SK-N-MC (cell line): ENCODE measurements around the gene FSD1.
"Not testable (repeated sequence)": the region's sequence is repeated elsewhere in the genome, so short reads cannot be mapped to it uniquely, and the experiment has no call there.

Experiments used
- DNase-seq: peaks from one replicate; pipeline ENCODE4 v3.0.0-alpha.2; 2011; ENCODE audit warnings: low read depth, low spot score
- H3K27ac ChIP-seq: fragments of 200-600 bp; sonication (generic); 2 replicates; pipeline ENCODE4 v1.5.1; 2016; ENCODE audit warnings: mixed run types
- H3K36me3 ChIP-seq: fragments of 200-600 bp; sonication (generic); 2 replicates; pipeline ENCODE4 v1.6.1; 2017; ENCODE audit warnings: antibody characterized with exemption, low read length, mixed read lengths; ENCODE audit not compliant: insufficient read depth
- H3K4me3 ChIP-seq: fragments of 200-600 bp; sonication (generic); 2 replicates; pipeline ENCODE4 v1.5.1; 2016
- H3K9ac ChIP-seq: fragments of 200-600 bp; sonication (generic); 2 replicates; pipeline ENCODE4 v1.8.0; 2017; ENCODE audit warnings: mixed run types, mixed read lengths; ENCODE audit not compliant: insufficient read length
- H3K9me3 ChIP-seq: fragments of 200-600 bp; sonication (generic); 2 replicates; pipeline ENCODE4 v1.6.1; 2017; ENCODE audit warnings: low read depth, mild to moderate bottlenecking, antibody characterized with exemption, low read length, moderate library complexity, mixed read lengths
- EZH2 ChIP-seq: fragments of 200-600 bp; sonication (generic); IDR thresholded peaks from one replicate; pipeline ENCODE4 v1.6.1; 2017; ENCODE audit warnings: antibody characterized with exemption
- FOXP2 ChIP-seq: optimal IDR thresholded peaks from 2 replicates; pipeline ENCODE3; 2011; ENCODE audit warnings: mild to moderate bottlenecking, moderate library complexity; ENCODE audit not compliant: insufficient read depth; ENCODE audit errors: extremely low read length, control extremely low read depth
- POLR2AphosphoS5 ChIP-seq: IDR thresholded peaks from 2 replicates; pipeline ENCODE4 v1.6.1; 2012; ENCODE audit warnings: mild to moderate bottlenecking, low read depth, low read length, borderline replicate concordance

FSD1 gene

DNA sequence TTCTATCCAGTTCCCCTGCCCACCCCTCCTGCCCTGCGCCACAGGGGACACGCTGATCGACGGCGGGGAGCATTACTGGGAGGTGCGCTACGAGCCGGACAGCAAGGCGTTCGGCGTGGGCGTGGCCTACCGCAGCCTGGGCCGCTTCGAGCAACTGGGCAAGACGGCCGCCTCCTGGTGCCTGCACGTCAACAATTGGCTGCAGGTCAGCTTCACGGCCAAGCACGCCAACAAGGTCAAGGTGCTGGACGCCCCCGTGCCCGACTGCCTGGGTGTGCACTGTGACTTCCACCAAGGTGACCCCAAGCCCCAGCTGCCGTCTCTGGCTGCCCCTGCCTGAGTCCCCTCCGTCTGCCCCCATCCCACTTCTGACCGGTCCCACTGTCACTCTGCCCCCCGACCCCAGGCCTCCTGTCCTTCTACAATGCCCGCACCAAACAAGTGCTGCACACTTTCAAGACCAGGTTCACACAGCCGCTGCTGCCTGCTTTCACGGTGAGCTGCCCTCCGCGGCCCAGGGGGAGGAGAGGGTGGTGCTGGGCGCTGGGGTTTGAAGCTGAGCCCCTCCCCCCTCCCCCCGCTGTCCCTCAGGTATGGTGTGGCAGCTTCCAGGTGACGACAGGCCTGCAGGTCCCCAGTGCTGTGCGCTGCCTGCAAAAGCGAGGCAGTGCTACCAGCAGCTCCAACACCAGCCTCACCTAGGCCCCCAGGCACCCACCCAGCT is 18.7 kb downstream of the FSD1 start:
- Histone ChIP-seq H3K27ac (no peak overlapping the region), H3K9me3 (no peaks in the 10 kb centered on the region), H3K4me3 (no peak overlapping the region), H3K36me3 (no peaks in the 10 kb centered on the region), H3K9ac (no peak overlapping the region)
- TF ChIP-seq EZH2 = no peak
- TF ChIP-seq FOXP2 = no peak
- TF ChIP-seq POLR2AphosphoS5 = no peak
- no peak for DNase-seq

GRCh38 chr19:4323692-4324091 is 19.3 kb downstream of the FSD1 start:
- H3K9ac ChIP-seq = no peak overlapping the region
- no peak overlapping the region for H3K27ac ChIP-seq
- no peak for DNase-seq
- TF ChIP-seq FOXP2 = no peak
- no peak for TF ChIP-seq POLR2AphosphoS5
- no peak for TF ChIP-seq EZH2
- H3K36me3 ChIP-seq = no peaks in the 10 kb centered on the region
- no peaks in the 10 kb centered on the region for H3K9me3 ChIP-seq
- no peak overlapping the region for H3K4me3 ChIP-seq

DNA sequence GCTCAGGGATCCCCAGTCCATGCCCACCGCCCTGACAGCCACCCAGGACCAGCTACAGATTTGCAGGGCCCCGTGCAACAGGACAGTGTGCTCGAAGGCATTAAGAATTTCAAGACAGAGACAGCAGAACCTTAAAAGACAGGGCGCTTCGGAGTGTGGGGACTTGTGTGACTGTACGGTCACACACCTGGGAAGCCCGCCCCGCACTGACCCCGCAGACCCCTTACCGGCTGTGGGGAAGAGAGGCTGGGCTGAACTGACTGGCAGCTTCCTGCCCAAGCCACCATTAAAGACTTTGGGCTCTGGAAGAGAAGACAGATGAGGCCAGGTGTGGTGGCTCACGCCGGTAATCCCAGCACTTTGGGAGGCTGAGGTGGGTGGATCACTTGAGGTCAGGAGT is 19.8 kb downstream of the FSD1 start:
- Histone ChIP-seq H3K9ac (no peak overlapping the region), H3K36me3 (no peaks in the 10 kb centered on the region), H3K9me3 (no peaks in the 10 kb centered on the region), H3K27ac (no peak overlapping the region), H3K4me3 (no peak overlapping the region)
- TF ChIP-seq POLR2AphosphoS5 (no peak), EZH2 (no peak), FOXP2 (no peak)
- no peak for DNase-seq

- H3K9ac ChIP-seq = no peak overlapping the region
- H3K36me3 ChIP-seq = no peaks in the 10 kb centered on the region
- H3K9me3 ChIP-seq = no peaks in the 10 kb centered on the region
- H3K27ac ChIP-seq = no peak overlapping the region
- no peak for DNase-seq
- H3K4me3 ChIP-seq = peak overlapping the region; percentile 76
- no peak for TF ChIP-seq FOXP2
These were observed 21.9 kb downstream of the FSD1 start for GRCh38 chr19:4326215-4326836.

GRCh38 chr19:4326837-4327251 is 22.4 kb downstream of the FSD1 start:
- no peak for DNase-seq
- Histone ChIP-seq H3K9me3 (no peaks in the 10 kb centered on the region), H3K9ac (peak overlapping the region; percentile 41), H3K36me3 (no peaks in the 10 kb centered on the region), H3K4me3 (peak overlapping the region; percentile 76), H3K27ac (no peak overlapping the region)
- TF ChIP-seq EZH2 = no peak
- TF ChIP-seq POLR2AphosphoS5 = no peak
- TF ChIP-seq FOXP2 = no peak

DNA sequence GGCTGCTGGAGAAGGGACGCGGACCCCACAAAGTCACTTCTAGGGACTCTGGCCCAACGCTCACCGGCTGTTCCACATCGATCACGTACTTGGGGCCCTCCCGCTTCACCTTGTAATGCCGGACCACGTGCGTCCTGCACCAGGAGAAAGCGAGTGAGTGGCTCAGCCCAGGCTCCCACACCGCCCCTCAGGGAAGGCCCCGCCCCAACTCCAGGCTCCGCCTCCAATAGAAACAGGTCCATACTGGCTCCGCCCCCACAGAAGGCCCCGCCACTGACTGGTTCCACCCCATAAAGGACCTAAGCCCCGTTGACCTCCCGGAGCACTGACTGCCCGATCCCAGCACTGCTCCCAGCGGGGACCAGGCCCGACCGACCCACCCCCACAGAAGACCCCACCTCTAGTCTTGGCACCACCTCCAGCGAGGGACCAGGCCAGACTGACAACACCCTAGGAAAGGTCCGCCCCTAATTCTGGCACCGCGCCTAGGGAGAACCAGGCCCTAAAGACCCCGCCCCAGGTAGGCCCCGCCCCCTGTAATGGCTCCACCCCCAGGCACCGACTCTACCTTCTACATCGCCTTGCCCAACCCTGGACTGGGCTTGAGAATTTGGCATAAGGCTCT is 23.0 kb downstream of the FSD1 start:
- H3K36me3 ChIP-seq = no peaks in the 10 kb centered on the region
- H3K9ac ChIP-seq = no peak overlapping the region
- TF ChIP-seq POLR2AphosphoS5 (no peak), EZH2 (no peak), FOXP2 (no peak)
- H3K27ac ChIP-seq = no peak overlapping the region
- H3K9me3 ChIP-seq = no peaks in the 10 kb centered on the region
- peak overlapping the region; percentile 76 for H3K4me3 ChIP-seq
- DNase-seq = peak; percentile 16

DNA sequence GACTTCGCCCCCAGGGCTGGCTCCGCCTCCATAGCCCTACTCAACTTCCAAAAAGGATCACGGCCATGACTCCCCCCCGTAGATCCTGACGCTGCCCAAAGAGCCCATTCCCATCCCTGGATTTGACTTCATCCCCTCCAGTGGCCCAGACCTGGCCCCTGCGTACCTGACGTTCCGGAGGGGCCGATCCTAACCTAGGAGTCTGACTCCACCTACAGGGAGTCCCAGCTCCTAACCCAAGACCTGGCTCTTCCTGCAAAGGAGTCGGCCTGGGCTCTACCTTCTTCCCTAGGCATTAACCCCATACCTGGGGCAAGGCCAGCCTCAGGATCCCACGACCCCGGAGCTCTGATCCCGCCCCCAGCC is 23.5 kb downstream of the FSD1 start:
- TF ChIP-seq POLR2AphosphoS5 (no peak), FOXP2 (no peak), EZH2 (no peak)
- H3K9ac ChIP-seq = no peak overlapping the region

DNA sequence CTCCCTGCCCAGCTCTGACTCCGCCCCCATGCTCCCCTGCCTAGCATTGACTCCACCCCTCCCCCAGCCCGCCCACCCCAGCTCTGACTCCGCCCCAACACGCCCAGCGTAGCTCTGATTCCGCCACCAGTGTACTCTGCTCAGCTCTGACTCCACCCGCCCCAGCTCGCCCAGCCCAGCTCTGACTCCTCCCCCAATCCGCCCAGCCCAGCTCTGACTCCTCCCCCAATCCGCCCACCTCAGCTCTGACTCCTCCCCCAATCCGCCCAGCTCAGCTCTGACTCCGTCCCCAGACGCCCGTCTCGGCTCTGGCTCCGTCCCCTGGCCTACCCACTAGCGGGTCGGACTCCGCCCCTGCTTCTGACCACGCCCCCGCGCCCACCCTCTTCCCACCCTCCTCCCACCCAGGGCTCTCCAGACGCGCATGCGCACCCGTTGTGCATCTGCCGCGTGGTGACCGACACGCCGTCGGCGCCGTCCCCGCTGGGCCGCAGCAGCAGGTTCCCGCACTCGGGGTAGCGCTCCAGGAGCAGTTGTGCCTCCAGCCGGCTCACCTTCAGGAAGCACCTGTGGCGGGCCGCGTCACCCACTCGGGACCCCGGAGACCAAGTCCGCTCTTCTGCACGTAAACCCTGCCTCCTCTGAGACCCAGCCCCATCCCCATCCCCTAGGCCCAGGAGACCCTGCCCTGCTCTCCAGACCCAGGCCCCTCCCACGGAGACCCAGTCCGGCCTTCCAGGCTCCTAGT is 24.0 kb downstream of the FSD1 start:
- TF ChIP-seq FOXP2 (no peak), EZH2 (no peak), POLR2AphosphoS5 (peak; percentile 80; the same call in 1 of the 2 replicates)
- H3K9ac ChIP-seq = peak overlapping the region; percentile 65
- H3K27ac ChIP-seq = no peak overlapping the region
- peak overlapping the region; percentile 82 for H3K4me3 ChIP-seq
- peak; percentile 69 for DNase-seq
- no peaks in the 10 kb centered on the region for H3K9me3 ChIP-seq
- H3K36me3 ChIP-seq = no peaks in the 10 kb centered on the region

More for the DNA sequence above, 23.5 kb downstream of the FSD1 start:
- peak overlapping the region; percentile 76 for H3K4me3 ChIP-seq
- no peaks in the 10 kb centered on the region for H3K9me3 ChIP-seq
- no peak for DNase-seq
- H3K27ac ChIP-seq = no peak overlapping the region
- H3K36me3 ChIP-seq = no peaks in the 10 kb centered on the region

GRCh38 chr19:4328991-4329681 is 24.7 kb downstream of the FSD1 start:
- H3K4me3 ChIP-seq = peak overlapping the region; percentile 82
- not testable (repeated sequence) for DNase-seq, H3K9me3 ChIP-seq, H3K27ac ChIP-seq, H3K36me3 ChIP-seq
- H3K9ac ChIP-seq = peak overlapping the region; percentile 65
